ENCODE data around the gene SAP30L.
A peak's percentile ranks its signal among the peaks of the same experiment; 100 is the strongest.

GRCh38 chr5:154445422-154446194 is at the start of gene SAP30L:
- TF ChIP-seq, protein P1, sequence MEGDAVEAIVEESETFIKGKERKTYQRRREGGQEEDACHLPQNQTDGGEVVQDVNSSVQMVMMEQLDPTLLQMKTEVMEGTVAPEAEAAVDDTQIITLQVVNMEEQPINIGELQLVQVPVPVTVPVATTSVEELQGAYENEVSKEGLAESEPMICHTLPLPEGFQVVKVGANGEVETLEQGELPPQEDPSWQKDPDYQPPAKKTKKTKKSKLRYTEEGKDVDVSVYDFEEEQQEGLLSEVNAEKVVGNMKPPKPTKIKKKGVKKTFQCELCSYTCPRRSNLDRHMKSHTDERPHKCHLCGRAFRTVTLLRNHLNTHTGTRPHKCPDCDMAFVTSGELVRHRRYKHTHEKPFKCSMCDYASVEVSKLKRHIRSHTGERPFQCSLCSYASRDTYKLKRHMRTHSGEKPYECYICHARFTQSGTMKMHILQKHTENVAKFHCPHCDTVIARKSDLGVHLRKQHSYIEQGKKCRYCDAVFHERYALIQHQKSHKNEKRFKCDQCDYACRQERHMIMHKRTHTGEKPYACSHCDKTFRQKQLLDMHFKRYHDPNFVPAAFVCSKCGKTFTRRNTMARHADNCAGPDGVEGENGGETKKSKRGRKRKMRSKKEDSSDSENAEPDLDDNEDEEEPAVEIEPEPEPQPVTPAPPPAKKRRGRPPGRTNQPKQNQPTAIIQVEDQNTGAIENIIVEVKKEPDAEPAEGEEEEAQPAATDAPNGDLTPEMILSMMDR (IDR thresholded peaks at IDR 0.05) = peak in 1 of 3 donors; percentile 7
- TF ChIP-seq POLR2A (IDR thresholded peaks at IDR 0.05) = peak; percentile 17

Data from breast epithelium (tissue), 3 donors.